Measurements from ENCODE around the gene THAP10. TPM values are rescaled to one million over a fixed set of nuclear protein-coding genes. Genes with fewer than 3 reads are reported as not detected.

The THAP10 gene
- total and polyA plus RNA-seq, 10 donors = 0.41 to 1.4 (median 0.78) TPM

GRCh38 chr15:70856177-70856883, 35.9 kb downstream of the THAP10 start:
- DNase-seq = no peak
- Histone ChIP-seq H3K4me1 (peaks cover 0 to 17% (median 9%) of the 10 kb centered on the region in 6 donors), H3K9me3 (no peaks in the 10 kb centered on the region), H3K4me3 (no peak overlapping the region), H3K27me3 (replicated peaks in 1 of 7) (peaks cover 3 to 62% (median 14%) of the 10 kb centered on the region in 7 donors), H3K36me3 (no peaks in the 10 kb centered on the region), H3K27ac (peak overlapping the region in 2 of 8 donors; percentile 8 to 18)
- no peak for TF ChIP-seq POLR2A (IDR thresholded peaks at IDR 0.05)
- no peak for TF ChIP-seq POLR2AphosphoS5 (IDR thresholded peaks at IDR 0.05)
- no peak for TF ChIP-seq CTCF (IDR thresholded peaks at IDR 0.05 in 8 of 11, conservative IDR thresholded peaks at IDR 0.05 in 3 of 11)
- intact Hi-C loops (cut with DNase I; ENCODE audit: low total_unique reads) = no loop called here
- 70 to 87% (median 76%) methylated on average over 7 of the region's 7 CpGs for WGBS, 5 donors

- 63 to 84% (median 74%) methylated on average over 2 of the region's 2 CpGs for WGBS, 5 donors
- H3K27ac ChIP-seq = no peak overlapping the region
- H3K9me3 ChIP-seq = no peaks in the 10 kb centered on the region
- no peak overlapping the region for H3K4me3 ChIP-seq
- TF ChIP-seq POLR2AphosphoS5 (IDR thresholded peaks at IDR 0.05) = no peak
- no peak for TF ChIP-seq POLR2A (IDR thresholded peaks at IDR 0.05)
- no peak for TF ChIP-seq CTCF (IDR thresholded peaks at IDR 0.05 in 8 of 11, conservative IDR thresholded peaks at IDR 0.05 in 3 of 11)
- H3K36me3 ChIP-seq = no peaks in the 10 kb centered on the region
- no peak for DNase-seq
- H3K4me1 ChIP-seq = peaks cover 0 to 17% (median 9%) of the 10 kb centered on the region in 6 donors
- H3K27me3 ChIP-seq (replicated peaks in 1 of 7) = peaks cover 3 to 68% (median 14%) of the 10 kb centered on the region in 7 donors
- intact Hi-C loops (cut with DNase I; ENCODE audit: low total_unique reads) = no loop called here
Observed at GRCh38 chr15:70855764-70856163, 36.5 kb downstream of the THAP10 start.

GRCh38 chr15:70854666-70854976, 37.6 kb downstream of the THAP10 start:
- H3K4me3 ChIP-seq = peak overlapping the region in 5 of 8 donors; percentile 42 to 76 (median 46)
- H3K27ac ChIP-seq = peak overlapping the region in 2 of 8 donors; percentile 27 to 55
- H3K36me3 ChIP-seq = no peaks in the 10 kb centered on the region
- DNase-seq = no peak
- no peaks in the 10 kb centered on the region for H3K9me3 ChIP-seq
- WGBS, 5 donors = 56 to 73% (median 59%) methylated on average over 4 of the region's 4 CpGs
- TF ChIP-seq POLR2AphosphoS5 (IDR thresholded peaks at IDR 0.05) (no peak), POLR2A (IDR thresholded peaks at IDR 0.05) (no peak), CTCF (IDR thresholded peaks at IDR 0.05 in 8 of 11, conservative IDR thresholded peaks at IDR 0.05 in 3 of 11) (no peak)
- intact Hi-C loops (cut with DNase I; ENCODE audit: low total_unique reads) = no loop called here
- H3K27me3 ChIP-seq (replicated peaks in 1 of 7) = peaks cover 3 to 65% (median 14%) of the 10 kb centered on the region in 7 donors
- peaks cover 0 to 17% (median 9%) of the 10 kb centered on the region in 6 donors for H3K4me1 ChIP-seq

GRCh38 chr15:70853973-70854665, 38.1 kb downstream of the THAP10 start, which contains the start of gene LARP6:
LARP6 (minus strand) TSS chr15:70854157; CDS start chr15:70854088, 69 bp downstream.
- no peaks in the 10 kb centered on the region for H3K36me3 ChIP-seq
- TF ChIP-seq POLR2AphosphoS5 (IDR thresholded peaks at IDR 0.05) (peak in 2 of 3 donors; percentile 35 to 58), CTCF (IDR thresholded peaks at IDR 0.05 in 8 of 11, conservative IDR thresholded peaks at IDR 0.05 in 3 of 11) (no peak)
- peaks cover 0 to 17% (median 9%) of the 10 kb centered on the region in 6 donors for H3K4me1 ChIP-seq
- 1 to 3% (median 2%) methylated on average over 15 to 78 of the region's 78 CpGs for WGBS, 5 donors
- peaks cover 3 to 66% (median 14%) of the 10 kb centered on the region in 7 donors for H3K27me3 ChIP-seq (replicated peaks in 1 of 7)
- DNase-seq = no peak
- intact Hi-C loops (cut with DNase I; ENCODE audit: low total_unique reads) = no loop called here
- peak within 1 kb of the TSS in 5 of 8 donors; percentile 28 to 62 (median 55) for H3K27ac ChIP-seq
- no peaks in the 10 kb centered on the region for H3K9me3 ChIP-seq
- H3K4me3 ChIP-seq = peak within 1 kb of the TSS; percentile 33 to 76 (median 46)
